ENCODE results near the gene CNTNAP1. TPM values are rescaled to one million over a fixed set of nuclear protein-coding genes. Genes with fewer than 3 reads are reported as not detected.

CNTNAP1 gene
- 10 to 100 TPM in 2 of 5 donors, 1 to 10 TPM in 3; 6.7 to 13.3 (median 9.0) TPM for total RNA-seq
- 1 to 10 TPM in 2 of 3 donors, under 1 TPM in 1; 0.76 to 2.7 (median 2.6) TPM for polyA plus RNA-seq
- long read RNA-seq, donor 1 = 0 reads
- long read RNA-seq, donor 2, full-length matches to known transcripts = 1 of 1 reads
- long read RNA-seq, donor 2, partial matches to known transcripts = 0 of 1 reads
- long read RNA-seq, donor 2, other reads (novel, unspliced or antisense) = 0 of 1 reads
- long read RNA-seq, donor 3 = 0 reads
- long read RNA-seq, donor 4 = 0 reads
- long read RNA-seq, donor 5, full-length matches to known transcripts = 1 of 1 reads
- long read RNA-seq, donor 5, partial matches to known transcripts = 0 of 1 reads
- long read RNA-seq, donor 5, other reads (novel, unspliced or antisense) = 0 of 1 reads
- long read RNA-seq, donor 6, partial matches to known transcripts = 5 of 6 reads
- long read RNA-seq, donor 6, other reads (novel, unspliced or antisense) = 0 of 6 reads
- long read RNA-seq, donor 7 = 0 reads
- long read RNA-seq, donor 8 = 0 reads
- long read RNA-seq, donor 9, partial matches to known transcripts = 9 of 10 reads
- long read RNA-seq, donor 9, other reads (novel, unspliced or antisense) = 0 of 10 reads
- long read RNA-seq, donor 10 = 0 reads

DNA sequence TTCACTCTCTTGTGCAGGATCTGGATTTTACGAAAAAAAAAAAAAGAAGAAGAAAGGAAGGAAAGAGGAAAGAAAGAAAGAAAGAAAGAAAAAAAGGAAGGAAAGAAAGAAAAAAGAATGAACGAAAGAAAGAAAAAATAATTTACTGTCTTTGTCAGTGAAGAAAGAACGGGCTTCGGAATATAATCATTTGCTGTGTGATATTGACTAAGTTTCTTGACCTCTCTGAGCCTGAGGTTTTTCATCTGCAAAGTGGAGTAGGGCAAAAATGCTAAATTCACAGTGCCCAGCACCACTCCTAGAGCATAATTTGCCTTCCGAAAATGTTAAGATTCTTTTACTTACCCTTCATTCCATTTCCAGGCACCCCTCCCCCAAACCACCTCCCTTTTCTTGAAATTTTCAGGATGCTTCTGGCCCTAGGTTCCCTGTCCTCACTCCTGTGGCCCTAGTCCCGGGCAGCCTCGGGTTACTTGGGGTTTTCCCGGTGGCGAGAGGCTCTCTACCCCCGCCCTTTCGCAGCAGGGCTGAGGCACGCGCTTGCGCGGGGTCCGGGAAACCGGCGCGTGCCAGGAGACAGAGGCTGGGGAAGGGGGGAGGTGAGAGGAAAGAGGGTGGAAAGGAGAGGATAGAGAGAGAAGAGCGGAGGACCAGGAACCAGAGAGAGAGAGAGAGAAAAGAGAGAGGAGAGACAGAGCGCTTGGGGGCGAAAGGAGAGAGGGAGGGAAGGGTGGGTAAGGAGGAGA lies at the start of gene CNTNAP1:
TSS of gene CNTNAP1 (plus strand) at position 556 of the 746 bp plus-strand sequence. CDS start 299 bp downstream, outside the sequence.
- H3K4me3 ChIP-seq = peak within 1 kb of the TSS; percentile 43 to 59 (median 46)
- intact Hi-C loops (cut with DNase I; ENCODE audit: low total_unique reads) = loop anchor here (10.0 kb wide), 1 partner anchor 97 kb away; no protein-coding TSS in a partner anchor
- H3K4me1 ChIP-seq = peaks cover 52 to 79% (median 73%) of the 10 kb centered on the region in 4 donors
- H3K9me3 ChIP-seq = no peaks in the 10 kb centered on the region
- 10 to 13% (median 12%) methylated on average over 22 of the region's 22 CpGs for WGBS, 5 donors
- H3K27ac ChIP-seq = peak within 1 kb of the TSS in 4 of 5 donors; percentile 66 to 99 (median 76)
- TF ChIP-seq EP300 (IDR thresholded peaks at IDR 0.05) (peak; percentile 42), POLR2AphosphoS5 (IDR thresholded peaks at IDR 0.05) (peak in 2 of 3 donors; percentile 23 to 55), POLR2A (IDR thresholded peaks at IDR 0.05) (no peak)
- TF ChIP-seq, protein P1, sequence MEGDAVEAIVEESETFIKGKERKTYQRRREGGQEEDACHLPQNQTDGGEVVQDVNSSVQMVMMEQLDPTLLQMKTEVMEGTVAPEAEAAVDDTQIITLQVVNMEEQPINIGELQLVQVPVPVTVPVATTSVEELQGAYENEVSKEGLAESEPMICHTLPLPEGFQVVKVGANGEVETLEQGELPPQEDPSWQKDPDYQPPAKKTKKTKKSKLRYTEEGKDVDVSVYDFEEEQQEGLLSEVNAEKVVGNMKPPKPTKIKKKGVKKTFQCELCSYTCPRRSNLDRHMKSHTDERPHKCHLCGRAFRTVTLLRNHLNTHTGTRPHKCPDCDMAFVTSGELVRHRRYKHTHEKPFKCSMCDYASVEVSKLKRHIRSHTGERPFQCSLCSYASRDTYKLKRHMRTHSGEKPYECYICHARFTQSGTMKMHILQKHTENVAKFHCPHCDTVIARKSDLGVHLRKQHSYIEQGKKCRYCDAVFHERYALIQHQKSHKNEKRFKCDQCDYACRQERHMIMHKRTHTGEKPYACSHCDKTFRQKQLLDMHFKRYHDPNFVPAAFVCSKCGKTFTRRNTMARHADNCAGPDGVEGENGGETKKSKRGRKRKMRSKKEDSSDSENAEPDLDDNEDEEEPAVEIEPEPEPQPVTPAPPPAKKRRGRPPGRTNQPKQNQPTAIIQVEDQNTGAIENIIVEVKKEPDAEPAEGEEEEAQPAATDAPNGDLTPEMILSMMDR (IDR thresholded peaks at IDR 0.05) = no peak
- H3K36me3 ChIP-seq = peaks cover 0 to 20% (median 12%) of the 10 kb centered on the region in 4 donors
- peak; percentile 51 to 89 for DNase-seq
- H3K27me3 ChIP-seq = peaks cover 0 to 26% (median 7%) of the 10 kb centered on the region in 3 donors

GRCh38 chr17:42632949-42633444 lies 49.3 kb upstream of the CNTNAP1 start:
- peak; percentile 69 to 85 for DNase-seq
- peak overlapping the region; percentile 75 to 97 (median 82) for H3K27ac ChIP-seq
- no peaks in the 10 kb centered on the region for H3K9me3 ChIP-seq
- no peaks in the 10 kb centered on the region for H3K36me3 ChIP-seq
- TF ChIP-seq EP300 (IDR thresholded peaks at IDR 0.05) = no peak
- TF ChIP-seq POLR2AphosphoS5 (IDR thresholded peaks at IDR 0.05) = peak in 2 of 3 donors; percentile 92 to 95
- TF ChIP-seq POLR2A (IDR thresholded peaks at IDR 0.05) = peak in 1 of 4 donors; percentile 38
- TF ChIP-seq, protein P1 (IDR thresholded peaks at IDR 0.05) = no peak
- H3K4me1 ChIP-seq = peaks cover 6 to 21% (median 13%) of the 10 kb centered on the region in 4 donors
- H3K27me3 ChIP-seq = no peaks in the 10 kb centered on the region
- 24 to 71% (median 40%) methylated on average over 9 of the region's 9 CpGs for WGBS, 5 donors
- peak overlapping the region in 3 of 4 donors; percentile 12 to 17 (median 13) for H3K4me3 ChIP-seq
- intact Hi-C loops (cut with DNase I; ENCODE audit: low total_unique reads) = no loop called here

- Histone ChIP-seq H3K27me3 (no peaks in the 10 kb centered on the region), H3K4me1 (no peaks in the 10 kb centered on the region), H3K36me3 (no peaks in the 10 kb centered on the region), H3K27ac (no peak overlapping the region), H3K4me3 (no peak overlapping the region), H3K9me3 (no peaks in the 10 kb centered on the region)
- no peak for DNase-seq
- TF ChIP-seq POLR2A (IDR thresholded peaks at IDR 0.05) (no peak), POLR2AphosphoS5 (IDR thresholded peaks at IDR 0.05) (no peak), EP300 (IDR thresholded peaks at IDR 0.05) (no peak)
- TF ChIP-seq, protein P1 (IDR thresholded peaks at IDR 0.05) = no peak
- intact Hi-C loops (cut with DNase I; ENCODE audit: low total_unique reads) = no loop called here
- 77 to 89% (median 82%) methylated on average over 6 of the region's 7 CpGs for WGBS, 5 donors
Measured at GRCh38 chr17:42639525-42640113, 42.7 kb upstream of the CNTNAP1 start.

Measured in stomach (tissue), 19 donors.